HepG2 (cell line): ENCODE measurements around the gene ASF1B. TPM values are rescaled to one million over a fixed set of nuclear protein-coding genes. Genes with fewer than 3 reads are reported as not detected.

Experiments used
- HDAC6 ChIP-seq: fragments of 200-600 bp; sonication (generic); IDR thresholded peaks from 2 replicates; pipeline ENCODE4 v1.7.0; 2017; ENCODE audit warnings: mild to moderate bottlenecking, antibody characterized with exemption, low read length, low read depth
- HNRNPLL ChIP-seq: fragments of 200-400 bp; formaldehyde crosslinking; IDR thresholded peaks from 2 replicates; pipeline ENCODE4 v1.6.1; 2017; ENCODE audit warnings: mild to moderate bottlenecking, low read depth, low read length; ENCODE audit not compliant: poor library complexity, severe bottlenecking
- MYNN ChIP-seq: sonication (generic); formaldehyde crosslinking; IDR thresholded peaks from 2 replicates; pipeline ENCODE4 v1.4.0; 2020; ENCODE audit warnings: mild to moderate bottlenecking, low read depth, missing genetic modification reagents
- NR1H2 ChIP-seq: sonication (generic); formaldehyde crosslinking; IDR thresholded peaks from 2 replicates; pipeline ENCODE4 v1.8.1; 2022; ENCODE audit warnings: low read depth, missing genetic modification reagents, borderline replicate concordance
- PHF5A ChIP-seq: IDR thresholded peaks from one replicate; pipeline ENCODE4 v1.6.1; 2018; ENCODE audit warnings: low read depth, missing genetic modification reagents; ENCODE audit not compliant: unreplicated experiment
- POLR2G ChIP-seq: fragments of 200-400 bp; formaldehyde crosslinking; IDR thresholded peaks from 2 replicates; pipeline ENCODE4 v1.6.1; 2018; ENCODE audit warnings: mild to moderate bottlenecking, low read depth, low read length, moderate library complexity
- RFX3 ChIP-seq: IDR thresholded peaks from 2 replicates; pipeline ENCODE4 v1.6.1; 2016; ENCODE audit warnings: missing biosample characterization, missing genetic modification reagents
- SAP130 ChIP-seq: IDR thresholded peaks from 2 replicates; pipeline ENCODE4 v1.6.1; 2016; ENCODE audit warnings: low read depth
- TOE1 ChIP-seq: sonication (generic); formaldehyde crosslinking; IDR thresholded peaks from 2 replicates; pipeline ENCODE4 v1.4.0; 2020; ENCODE audit warnings: mild to moderate bottlenecking, missing genetic modification reagents
- ZBTB3 ChIP-seq: sonication (generic); formaldehyde crosslinking; IDR thresholded peaks from 2 replicates; pipeline ENCODE4 v1.4.0; 2020; ENCODE audit warnings: low read depth, mild to moderate bottlenecking, moderate library complexity, missing genetic modification reagents, borderline replicate concordance
- polyA plus RNA-seq, 8 experiments: library from polyadenylated mRNA; depleted of rRNA in 3 of 8; stranded (reverse) in 7 of 8; unstranded in 1 of 8; fragments of >200 nt; fragmentation: Illumina TruSeq in 4 of 8; extraction: Trizol in 4 of 8; gene quantifications; 2 replicates each; pipeline versions ENCODE4 v1.2.1 to v1.2.3, GENCODE V29; 2011 to 2016; ENCODE audit warnings: low read depth in 4 of 8, missing spikeins in 1 of 8, mixed read lengths in 1 of 8; ENCODE audit not compliant: insufficient read depth in 1 of 8
- total RNA-seq, 5 experiments: library from RNA; depleted of rRNA; stranded (reverse); fragments of >200 nt; fragmentation: Illumina TruSeq; extraction: Trizol; gene quantifications; 2 replicates each; pipeline ENCODE4 v1.2.3, GENCODE V29; 2016; ENCODE audit warnings: low read depth in 1 of 5
- TF ChIP-seq, protein P1 (sequence below): sonication (generic); formaldehyde crosslinking; IDR thresholded peaks from 2 replicates; pipeline ENCODE4 v1.5.0; 2020; ENCODE audit warnings: mild to moderate bottlenecking, missing genetic modification reagents, moderate library complexity
- TF ChIP-seq, protein P2 (sequence below): IDR thresholded peaks from 2 replicates; pipeline ENCODE4 v1.6.1; 2018; ENCODE audit warnings: missing genetic modification reagents
- TF ChIP-seq, protein P3 (sequence below): sonication (generic); formaldehyde crosslinking; IDR thresholded peaks from 2 replicates; pipeline ENCODE4 v1.5.0; 2020; ENCODE audit warnings: missing genetic modification reagents
- TF ChIP-seq, protein P4 (sequence below): sonication (generic); formaldehyde crosslinking; IDR thresholded peaks from 2 replicates; pipeline ENCODE4 v1.8.0; 2022; ENCODE audit warnings: low read depth, missing genetic modification reagents
- TF ChIP-seq, protein P5 (sequence below): sonication (generic); formaldehyde crosslinking; IDR thresholded peaks from 2 replicates; pipeline ENCODE4 v1.5.1; 2020; ENCODE audit warnings: mild to moderate bottlenecking, moderate library complexity, missing genetic modification reagents
- TF ChIP-seq, protein P6 (sequence below): sonication (generic); formaldehyde crosslinking; IDR thresholded peaks from 2 replicates; pipeline ENCODE4 v1.5.1; 2020; ENCODE audit warnings: missing genetic modification reagents, mild to moderate bottlenecking, borderline replicate concordance
- TF ChIP-seq, protein P7 (sequence below), 2 experiments: fragments of 450-650 bp in 1 of 2; sonication (generic) in 1 of 2; formaldehyde crosslinking; IDR thresholded peaks; 2 replicates each; pipeline versions ENCODE4 v1.5.0 to v1.8.0; 2020 to 2022; ENCODE audit warnings: mild to moderate bottlenecking in 1 of 2, missing genetic modification reagents in 1 of 2

The ASF1B gene
- total and polyA plus RNA-seq, 2 of the 13 experiments (the other 11 are each of a cell fraction or from before 2014, with no cell fraction given), result 18.2 to 24.8 TPM

DNA sequence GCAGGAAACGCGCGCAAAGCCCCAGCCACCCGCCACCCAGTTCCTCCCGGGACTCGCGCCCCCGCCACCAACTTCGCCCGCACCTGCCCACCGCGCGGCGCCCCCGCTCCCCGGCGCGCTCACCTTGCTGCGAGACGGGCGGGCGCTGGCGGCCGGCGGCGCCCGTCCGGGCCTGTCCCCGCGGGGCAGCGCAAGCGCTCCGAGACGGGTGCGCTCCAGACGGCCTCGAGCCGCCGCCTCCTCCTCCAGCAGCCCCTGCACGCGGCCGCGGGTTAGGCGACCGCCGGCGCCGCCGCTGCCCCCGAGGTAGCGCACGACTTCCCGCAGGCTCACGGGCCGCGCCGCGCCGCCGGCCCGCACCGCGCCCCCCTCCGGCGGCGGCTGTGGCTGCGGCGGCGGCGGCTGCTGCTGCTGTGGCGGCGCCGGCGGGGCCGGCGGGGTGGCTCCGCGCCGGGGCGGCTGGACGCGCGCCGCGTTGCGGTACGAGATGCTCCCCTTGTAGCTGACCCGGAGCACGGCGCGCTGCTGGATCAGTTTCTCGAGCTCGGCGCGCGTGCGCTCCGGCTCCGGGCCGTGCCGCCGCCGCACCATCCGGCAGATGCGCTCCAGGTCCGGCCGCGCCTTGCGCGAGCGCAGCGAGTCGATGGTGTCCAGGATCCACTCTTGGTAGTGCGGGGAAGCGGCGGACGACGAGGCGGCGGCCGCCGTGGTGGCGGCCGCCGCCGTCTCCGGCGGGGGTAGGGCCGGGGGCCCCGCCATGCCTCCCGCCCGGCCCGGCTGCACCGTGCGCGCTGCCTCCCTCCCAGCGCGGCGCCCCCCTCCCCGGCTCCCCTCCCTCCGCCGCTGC lies 46.5 kb downstream of the ASF1B start (continued):
- TF ChIP-seq SAP130, result peak; percentile 14; the same call in 1 of the 2 replicates
- TF ChIP-seq, protein P1, sequence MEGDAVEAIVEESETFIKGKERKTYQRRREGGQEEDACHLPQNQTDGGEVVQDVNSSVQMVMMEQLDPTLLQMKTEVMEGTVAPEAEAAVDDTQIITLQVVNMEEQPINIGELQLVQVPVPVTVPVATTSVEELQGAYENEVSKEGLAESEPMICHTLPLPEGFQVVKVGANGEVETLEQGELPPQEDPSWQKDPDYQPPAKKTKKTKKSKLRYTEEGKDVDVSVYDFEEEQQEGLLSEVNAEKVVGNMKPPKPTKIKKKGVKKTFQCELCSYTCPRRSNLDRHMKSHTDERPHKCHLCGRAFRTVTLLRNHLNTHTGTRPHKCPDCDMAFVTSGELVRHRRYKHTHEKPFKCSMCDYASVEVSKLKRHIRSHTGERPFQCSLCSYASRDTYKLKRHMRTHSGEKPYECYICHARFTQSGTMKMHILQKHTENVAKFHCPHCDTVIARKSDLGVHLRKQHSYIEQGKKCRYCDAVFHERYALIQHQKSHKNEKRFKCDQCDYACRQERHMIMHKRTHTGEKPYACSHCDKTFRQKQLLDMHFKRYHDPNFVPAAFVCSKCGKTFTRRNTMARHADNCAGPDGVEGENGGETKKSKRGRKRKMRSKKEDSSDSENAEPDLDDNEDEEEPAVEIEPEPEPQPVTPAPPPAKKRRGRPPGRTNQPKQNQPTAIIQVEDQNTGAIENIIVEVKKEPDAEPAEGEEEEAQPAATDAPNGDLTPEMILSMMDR (CRISPR knock-in tag), result 0 out of 2 replicates have a peak, but pooled peaks have one; percentile 25
- TF ChIP-seq, protein P2, sequence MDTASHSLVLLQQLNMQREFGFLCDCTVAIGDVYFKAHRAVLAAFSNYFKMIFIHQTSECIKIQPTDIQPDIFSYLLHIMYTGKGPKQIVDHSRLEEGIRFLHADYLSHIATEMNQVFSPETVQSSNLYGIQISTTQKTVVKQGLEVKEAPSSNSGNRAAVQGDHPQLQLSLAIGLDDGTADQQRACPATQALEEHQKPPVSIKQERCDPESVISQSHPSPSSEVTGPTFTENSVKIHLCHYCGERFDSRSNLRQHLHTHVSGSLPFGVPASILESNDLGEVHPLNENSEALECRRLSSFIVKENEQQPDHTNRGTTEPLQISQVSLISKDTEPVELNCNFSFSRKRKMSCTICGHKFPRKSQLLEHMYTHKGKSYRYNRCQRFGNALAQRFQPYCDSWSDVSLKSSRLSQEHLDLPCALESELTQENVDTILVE (CRISPR knock-in tag), result no peak
- TF ChIP-seq, protein P3, sequence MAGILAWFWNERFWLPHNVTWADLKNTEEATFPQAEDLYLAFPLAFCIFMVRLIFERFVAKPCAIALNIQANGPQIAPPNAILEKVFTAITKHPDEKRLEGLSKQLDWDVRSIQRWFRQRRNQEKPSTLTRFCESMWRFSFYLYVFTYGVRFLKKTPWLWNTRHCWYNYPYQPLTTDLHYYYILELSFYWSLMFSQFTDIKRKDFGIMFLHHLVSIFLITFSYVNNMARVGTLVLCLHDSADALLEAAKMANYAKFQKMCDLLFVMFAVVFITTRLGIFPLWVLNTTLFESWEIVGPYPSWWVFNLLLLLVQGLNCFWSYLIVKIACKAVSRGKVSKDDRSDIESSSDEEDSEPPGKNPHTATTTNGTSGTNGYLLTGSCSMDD (CRISPR knock-in tag), result no peak
- TF ChIP-seq PHF5A, result no peak
- TF ChIP-seq, protein P4, sequence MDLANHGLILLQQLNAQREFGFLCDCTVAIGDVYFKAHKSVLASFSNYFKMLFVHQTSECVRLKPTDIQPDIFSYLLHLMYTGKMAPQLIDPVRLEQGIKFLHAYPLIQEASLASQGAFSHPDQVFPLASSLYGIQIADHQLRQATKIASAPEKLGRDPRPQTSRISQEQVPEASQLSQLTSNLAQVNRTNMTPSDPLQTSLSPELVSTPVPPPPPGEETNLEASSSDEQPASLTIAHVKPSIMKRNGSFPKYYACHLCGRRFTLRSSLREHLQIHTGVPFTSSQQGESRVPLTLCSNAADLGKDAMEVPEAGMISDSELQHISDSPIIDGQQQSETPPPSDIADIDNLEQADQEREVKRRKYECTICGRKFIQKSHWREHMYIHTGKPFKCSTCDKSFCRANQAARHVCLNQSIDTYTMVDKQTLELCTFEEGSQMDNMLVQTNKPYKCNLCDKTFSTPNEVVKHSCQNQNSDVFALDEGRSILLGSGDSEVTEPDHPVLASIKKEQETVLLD, result peak; percentile 26; the same call in 1 of the 2 replicates
- TF ChIP-seq, protein P5, sequence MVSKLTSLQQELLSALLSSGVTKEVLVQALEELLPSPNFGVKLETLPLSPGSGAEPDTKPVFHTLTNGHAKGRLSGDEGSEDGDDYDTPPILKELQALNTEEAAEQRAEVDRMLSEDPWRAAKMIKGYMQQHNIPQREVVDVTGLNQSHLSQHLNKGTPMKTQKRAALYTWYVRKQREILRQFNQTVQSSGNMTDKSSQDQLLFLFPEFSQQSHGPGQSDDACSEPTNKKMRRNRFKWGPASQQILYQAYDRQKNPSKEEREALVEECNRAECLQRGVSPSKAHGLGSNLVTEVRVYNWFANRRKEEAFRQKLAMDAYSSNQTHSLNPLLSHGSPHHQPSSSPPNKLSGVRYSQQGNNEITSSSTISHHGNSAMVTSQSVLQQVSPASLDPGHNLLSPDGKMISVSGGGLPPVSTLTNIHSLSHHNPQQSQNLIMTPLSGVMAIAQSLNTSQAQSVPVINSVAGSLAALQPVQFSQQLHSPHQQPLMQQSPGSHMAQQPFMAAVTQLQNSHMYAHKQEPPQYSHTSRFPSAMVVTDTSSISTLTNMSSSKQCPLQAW (CRISPR knock-in tag), result no peak
- TF ChIP-seq ZBTB3 (CRISPR knock-in tag), result no peak
- TF ChIP-seq TOE1 (CRISPR knock-in tag), result no peak
- peak; percentile 41; the same call in 1 of the 2 replicates for TF ChIP-seq POLR2G
- no peak for TF ChIP-seq NR1H2 (CRISPR knock-in tag)
- TF ChIP-seq HDAC6, result no peak
- TF ChIP-seq MYNN (CRISPR knock-in tag), result no peak
- TF ChIP-seq, protein P6, sequence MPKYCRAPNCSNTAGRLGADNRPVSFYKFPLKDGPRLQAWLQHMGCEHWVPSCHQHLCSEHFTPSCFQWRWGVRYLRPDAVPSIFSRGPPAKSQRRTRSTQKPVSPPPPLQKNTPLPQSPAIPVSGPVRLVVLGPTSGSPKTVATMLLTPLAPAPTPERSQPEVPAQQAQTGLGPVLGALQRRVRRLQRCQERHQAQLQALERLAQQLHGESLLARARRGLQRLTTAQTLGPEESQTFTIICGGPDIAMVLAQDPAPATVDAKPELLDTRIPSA (CRISPR knock-in tag), result no peak
- TF ChIP-seq RFX3 (CRISPR knock-in tag), result no peak
- TF ChIP-seq, protein P7, sequence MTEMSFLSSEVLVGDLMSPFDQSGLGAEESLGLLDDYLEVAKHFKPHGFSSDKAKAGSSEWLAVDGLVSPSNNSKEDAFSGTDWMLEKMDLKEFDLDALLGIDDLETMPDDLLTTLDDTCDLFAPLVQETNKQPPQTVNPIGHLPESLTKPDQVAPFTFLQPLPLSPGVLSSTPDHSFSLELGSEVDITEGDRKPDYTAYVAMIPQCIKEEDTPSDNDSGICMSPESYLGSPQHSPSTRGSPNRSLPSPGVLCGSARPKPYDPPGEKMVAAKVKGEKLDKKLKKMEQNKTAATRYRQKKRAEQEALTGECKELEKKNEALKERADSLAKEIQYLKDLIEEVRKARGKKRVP (CRISPR knock-in tag; IDR thresholded peaks at IDR 0.05), result no peak
- peak; percentile 87 for TF ChIP-seq HNRNPLL
